Sigmoid colon (tissue), 4 donors: ENCODE data around the gene RAP1GAP.

Experiments
- CTCF ChIP-seq, 4 experiments: fragments of 450-650 bp in 3 of 4; fragments of 200-600 bp in 1 of 4; IDR thresholded peaks; one replicate each; pipeline ENCODE4 v1.5.1; 2016 to 2019; ENCODE audit warnings: antibody characterized with exemption in 4 of 4, mild to moderate bottlenecking in 3 of 4, moderate library complexity in 2 of 4
- EP300 ChIP-seq, 4 donors: sonication (generic); formaldehyde crosslinking; IDR thresholded peaks; one replicate each; pipeline ENCODE4 v1.6.1; 2017; ENCODE audit warnings: antibody characterized with exemption in 4 of 4
- POLR2A ChIP-seq, 2 donors: fragments of 450-650 bp; IDR thresholded peaks; one replicate each; pipeline ENCODE4 v1.6.1; 2016; ENCODE audit warnings: antibody characterized with exemption in 2 of 2, mild to moderate bottlenecking in 2 of 2, moderate library complexity in 2 of 2
- POLR2AphosphoS5 ChIP-seq, 4 donors: sonication (generic); formaldehyde crosslinking; IDR thresholded peaks; one replicate each; pipeline ENCODE4 v1.6.1; 2017; ENCODE audit warnings: antibody characterized with exemption in 4 of 4

GRCh38 chr1:21670956-21671902, 2.1 kb upstream of the RAP1GAP start:
- TF ChIP-seq CTCF (IDR thresholded peaks at IDR 0.05), result no peak
- no peak for TF ChIP-seq POLR2AphosphoS5 (IDR thresholded peaks at IDR 0.05)
- TF ChIP-seq EP300 (IDR thresholded peaks at IDR 0.05), result no peak
- TF ChIP-seq POLR2A (IDR thresholded peaks at IDR 0.05), result no peak
